ENCODE results near the gene VPS37B. TPM values are rescaled to one million over a fixed set of nuclear protein-coding genes. Genes with fewer than 3 reads are reported as not detected.

VPS37B gene
- total RNA-seq, 1 donor from 2014 or later, result 22.9 TPM

DNA sequence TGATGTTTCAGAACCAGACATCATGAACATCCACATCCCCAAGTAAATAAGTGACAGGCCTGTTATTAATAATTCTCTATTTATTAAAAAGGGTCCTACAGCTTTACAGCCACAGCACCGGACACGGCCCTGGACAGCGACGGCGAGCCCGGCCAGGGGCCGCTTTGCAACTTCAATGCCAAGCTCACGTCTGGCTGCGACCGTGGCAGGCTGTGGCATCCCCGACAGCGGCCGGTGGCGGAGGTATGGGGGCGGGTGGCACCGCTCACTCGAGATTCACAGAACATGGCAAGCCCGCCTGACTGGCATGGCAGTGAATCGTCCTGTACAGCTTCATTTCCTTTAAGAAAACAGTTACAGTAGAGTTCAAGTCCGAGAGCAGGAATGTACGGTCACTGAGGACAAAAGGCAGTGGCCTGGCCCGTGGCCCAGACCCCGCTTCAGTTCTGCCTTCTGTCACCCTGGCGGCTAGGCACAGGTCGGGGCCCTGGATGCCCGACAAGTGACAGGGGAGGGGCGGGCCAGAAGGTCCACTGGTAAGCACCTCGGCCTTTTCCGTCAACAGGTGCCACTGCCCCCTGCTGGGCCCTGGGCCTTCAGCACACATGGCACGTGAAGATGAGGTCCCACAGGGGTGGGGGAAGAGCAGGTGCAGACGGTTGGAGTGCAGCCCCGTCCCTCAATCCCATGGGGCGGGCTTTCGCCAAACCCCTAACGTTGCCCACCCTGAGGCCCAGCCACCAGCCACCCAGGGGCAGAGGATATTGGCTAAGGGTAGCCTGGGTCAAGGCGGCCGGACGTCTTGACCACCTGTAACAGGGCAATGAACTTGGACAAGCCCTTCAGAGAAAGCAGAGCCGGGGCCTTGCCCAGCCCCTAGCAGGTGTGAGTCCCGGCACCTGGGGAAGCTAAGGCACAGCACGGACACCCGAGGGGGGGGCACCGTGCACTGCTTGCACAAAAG is 30.4 kb downstream of the VPS37B start:
- no peak for DNase-seq (ENCODE audit: low spot score, unreplicated experiment)
- TF ChIP-seq, protein P1, sequence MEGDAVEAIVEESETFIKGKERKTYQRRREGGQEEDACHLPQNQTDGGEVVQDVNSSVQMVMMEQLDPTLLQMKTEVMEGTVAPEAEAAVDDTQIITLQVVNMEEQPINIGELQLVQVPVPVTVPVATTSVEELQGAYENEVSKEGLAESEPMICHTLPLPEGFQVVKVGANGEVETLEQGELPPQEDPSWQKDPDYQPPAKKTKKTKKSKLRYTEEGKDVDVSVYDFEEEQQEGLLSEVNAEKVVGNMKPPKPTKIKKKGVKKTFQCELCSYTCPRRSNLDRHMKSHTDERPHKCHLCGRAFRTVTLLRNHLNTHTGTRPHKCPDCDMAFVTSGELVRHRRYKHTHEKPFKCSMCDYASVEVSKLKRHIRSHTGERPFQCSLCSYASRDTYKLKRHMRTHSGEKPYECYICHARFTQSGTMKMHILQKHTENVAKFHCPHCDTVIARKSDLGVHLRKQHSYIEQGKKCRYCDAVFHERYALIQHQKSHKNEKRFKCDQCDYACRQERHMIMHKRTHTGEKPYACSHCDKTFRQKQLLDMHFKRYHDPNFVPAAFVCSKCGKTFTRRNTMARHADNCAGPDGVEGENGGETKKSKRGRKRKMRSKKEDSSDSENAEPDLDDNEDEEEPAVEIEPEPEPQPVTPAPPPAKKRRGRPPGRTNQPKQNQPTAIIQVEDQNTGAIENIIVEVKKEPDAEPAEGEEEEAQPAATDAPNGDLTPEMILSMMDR (IDR thresholded peaks at IDR 0.05; ENCODE audit: unreplicated experiment), result peak; percentile 56
- no peaks in the 10 kb centered on the region for H3K27me3 Mint-ChIP-seq
- H3K36me3 Mint-ChIP-seq (ENCODE audit: insufficient read depth), result peaks cover 15% of the 10 kb centered on the region
- no peaks in the 10 kb centered on the region for H3K4me1 Mint-ChIP-seq (ENCODE audit: low read depth)
- no peak overlapping the region for H3K27ac Mint-ChIP-seq
- H3K9me3 Mint-ChIP-seq (ENCODE audit: low read depth), result no peaks in the 10 kb centered on the region
- no peak overlapping the region for H3K4me3 Mint-ChIP-seq (ENCODE audit: low read depth)

DNA sequence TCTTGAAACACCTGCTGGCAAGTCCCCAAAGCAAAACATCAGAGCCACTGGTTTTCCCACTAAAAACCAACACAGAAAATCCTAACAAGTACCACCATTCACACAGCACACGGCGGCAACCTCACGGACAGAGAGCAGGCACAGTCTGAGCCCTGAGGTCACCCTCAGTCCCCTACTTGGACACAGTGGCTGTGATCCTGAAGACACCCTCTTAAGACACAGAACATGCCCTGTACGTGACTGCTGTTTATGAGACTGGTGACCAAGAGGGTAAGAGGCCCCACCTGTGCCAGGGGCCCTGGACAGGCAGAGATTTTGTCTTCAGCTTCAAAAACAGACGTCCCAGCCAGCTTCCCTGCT is 31.1 kb downstream of the VPS37B start:
- Mint-ChIP-seq H3K27ac (no peak overlapping the region), H3K36me3 (ENCODE audit: insufficient read depth) (peaks cover 14% of the 10 kb centered on the region), H3K27me3 (no peaks in the 10 kb centered on the region), H3K9me3 (ENCODE audit: low read depth) (no peaks in the 10 kb centered on the region), H3K4me1 (ENCODE audit: low read depth) (no peaks in the 10 kb centered on the region), H3K4me3 (ENCODE audit: low read depth) (no peak overlapping the region)
- DNase-seq (ENCODE audit: low spot score, unreplicated experiment), result no peak
- TF ChIP-seq, protein P1 (IDR thresholded peaks at IDR 0.05; ENCODE audit: unreplicated experiment), result no peak

- Mint-ChIP-seq H3K9me3 (ENCODE audit: low read depth) (no peaks in the 10 kb centered on the region), H3K36me3 (ENCODE audit: insufficient read depth) (peaks cover 4% of the 10 kb centered on the region), H3K4me3 (ENCODE audit: low read depth) (no peak overlapping the region), H3K27ac (no peak overlapping the region), H3K27me3 (no peaks in the 10 kb centered on the region), H3K4me1 (ENCODE audit: low read depth) (no peaks in the 10 kb centered on the region)
- no peak for DNase-seq (ENCODE audit: low spot score, unreplicated experiment)
- TF ChIP-seq, protein P1 (IDR thresholded peaks at IDR 0.05; ENCODE audit: unreplicated experiment), result no peak
Measured at GRCh38 chr12:122862872-122863701, 32.8 kb downstream of the VPS37B start.

GRCh38 chr12:122862110-122862634 is 33.8 kb downstream of the VPS37B start:
- Mint-ChIP-seq H3K27ac (no peak overlapping the region), H3K4me3 (ENCODE audit: low read depth) (no peak overlapping the region), H3K27me3 (no peaks in the 10 kb centered on the region), H3K4me1 (ENCODE audit: low read depth) (no peaks in the 10 kb centered on the region), H3K36me3 (ENCODE audit: insufficient read depth) (peaks cover 4% of the 10 kb centered on the region), H3K9me3 (ENCODE audit: low read depth) (no peaks in the 10 kb centered on the region)
- no peak for DNase-seq (ENCODE audit: low spot score, unreplicated experiment)
- TF ChIP-seq, protein P1 (IDR thresholded peaks at IDR 0.05; ENCODE audit: unreplicated experiment), result no peak

DNA sequence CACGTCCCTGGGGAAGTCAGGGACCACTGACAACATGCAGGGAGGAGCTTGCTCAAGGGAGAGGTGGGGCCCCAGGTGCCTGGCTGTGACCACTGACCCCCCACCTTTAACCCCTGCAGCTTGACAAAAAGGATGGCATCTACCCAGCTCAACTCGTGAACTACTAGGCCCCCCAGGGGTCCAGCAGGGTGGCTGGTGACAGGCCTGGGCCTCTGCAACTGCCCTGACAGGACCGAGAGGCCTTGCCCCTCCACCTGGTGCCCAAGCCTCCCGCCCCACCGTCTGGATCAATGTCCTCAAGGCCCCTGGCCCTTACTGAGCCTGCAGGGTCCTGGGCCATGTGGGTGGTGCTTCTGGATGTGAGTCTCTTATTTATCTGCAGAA is 34.3 kb downstream of the VPS37B start:
- Mint-ChIP-seq H3K27me3 (no peaks in the 10 kb centered on the region), H3K4me3 (ENCODE audit: low read depth) (no peak overlapping the region), H3K4me1 (ENCODE audit: low read depth) (no peaks in the 10 kb centered on the region), H3K9me3 (ENCODE audit: low read depth) (no peaks in the 10 kb centered on the region), H3K36me3 (ENCODE audit: insufficient read depth) (peaks cover 1% of the 10 kb centered on the region), H3K27ac (no peak overlapping the region)
- TF ChIP-seq, protein P1 (IDR thresholded peaks at IDR 0.05; ENCODE audit: unreplicated experiment), result no peak
- DNase-seq (ENCODE audit: low spot score, unreplicated experiment), result no peak

Measured in progenitor cell of endocrine pancreas (in vitro differentiated cells).